HL-60 (cell line): Measurements from ENCODE around the gene ADIRF.

Experiments used
- POLR2AphosphoS5 ChIP-seq: IDR thresholded peaks from 2 replicates; pipeline ENCODE4 v1.6.1; 2012; ENCODE audit warnings: low read depth
- REST ChIP-seq: IDR thresholded peaks from 2 replicates; pipeline ENCODE4 v1.6.1; 2012; ENCODE audit warnings: low read depth; ENCODE audit not compliant: insufficient replicate concordance
- SPI1 ChIP-seq: IDR thresholded peaks from 2 replicates; pipeline ENCODE4 v1.6.1; 2012; ENCODE audit warnings: low read depth, mild to moderate bottlenecking, borderline replicate concordance
- TF ChIP-seq, protein P1 (sequence below): IDR thresholded peaks from one replicate; pipeline ENCODE4 v1.5.1; 2011; ENCODE audit warnings: low read length, control low read depth, inconsistent platforms; ENCODE audit not compliant: insufficient read depth

DNA sequence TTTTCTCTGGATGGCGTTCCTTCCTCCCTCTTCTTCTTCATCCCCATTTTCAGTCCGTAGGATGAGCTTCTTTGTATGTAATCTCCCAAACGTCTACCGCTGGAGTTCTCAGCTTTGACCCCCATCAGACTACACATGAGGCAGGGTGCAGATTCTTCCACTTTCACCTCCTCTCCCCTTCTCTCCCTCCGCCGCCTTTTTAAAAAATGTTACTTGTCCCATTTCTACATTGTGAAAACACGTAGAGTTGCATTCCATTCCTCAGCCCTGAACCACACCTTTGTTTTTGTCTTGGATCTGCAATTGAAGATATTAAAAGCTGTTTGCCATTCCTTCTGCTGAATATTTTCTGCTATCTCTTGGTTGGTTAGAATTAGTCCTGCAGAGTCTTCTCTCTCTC lies 6.2 kb downstream of the ADIRF start:
- TF ChIP-seq SPI1, result no peak
- TF ChIP-seq, protein P1, sequence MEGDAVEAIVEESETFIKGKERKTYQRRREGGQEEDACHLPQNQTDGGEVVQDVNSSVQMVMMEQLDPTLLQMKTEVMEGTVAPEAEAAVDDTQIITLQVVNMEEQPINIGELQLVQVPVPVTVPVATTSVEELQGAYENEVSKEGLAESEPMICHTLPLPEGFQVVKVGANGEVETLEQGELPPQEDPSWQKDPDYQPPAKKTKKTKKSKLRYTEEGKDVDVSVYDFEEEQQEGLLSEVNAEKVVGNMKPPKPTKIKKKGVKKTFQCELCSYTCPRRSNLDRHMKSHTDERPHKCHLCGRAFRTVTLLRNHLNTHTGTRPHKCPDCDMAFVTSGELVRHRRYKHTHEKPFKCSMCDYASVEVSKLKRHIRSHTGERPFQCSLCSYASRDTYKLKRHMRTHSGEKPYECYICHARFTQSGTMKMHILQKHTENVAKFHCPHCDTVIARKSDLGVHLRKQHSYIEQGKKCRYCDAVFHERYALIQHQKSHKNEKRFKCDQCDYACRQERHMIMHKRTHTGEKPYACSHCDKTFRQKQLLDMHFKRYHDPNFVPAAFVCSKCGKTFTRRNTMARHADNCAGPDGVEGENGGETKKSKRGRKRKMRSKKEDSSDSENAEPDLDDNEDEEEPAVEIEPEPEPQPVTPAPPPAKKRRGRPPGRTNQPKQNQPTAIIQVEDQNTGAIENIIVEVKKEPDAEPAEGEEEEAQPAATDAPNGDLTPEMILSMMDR, result no peak
- TF ChIP-seq POLR2AphosphoS5, result no peak
- TF ChIP-seq REST, result no peak
